ENCODE results near the gene CNTNAP2.
"Not testable (repeated sequence)": the region's sequence is repeated elsewhere in the genome, so short reads cannot be mapped to it uniquely, and the experiment has no call there.

CNTNAP2 gene

GRCh38 chr7:147068842-147069241 is 952.2 kb downstream of the CNTNAP2 start:
- H3K27ac Mint-ChIP-seq = no peak overlapping the region

GRCh38 chr7:147069771-147070170 is 953.2 kb downstream of the CNTNAP2 start:
- Mint-ChIP-seq H3K27ac (no peak overlapping the region), H3K27me3 (ENCODE audit: low read depth) (no peaks in the 10 kb centered on the region), H3K4me1 (ENCODE audit: low read depth) (no peaks in the 10 kb centered on the region), H3K4me3 (no peak overlapping the region), H3K9me3 (peaks cover 19% of the 10 kb centered on the region), H3K36me3 (ENCODE audit: low read depth) (no peaks in the 10 kb centered on the region)

More at GRCh38 chr7:147068842-147069241, 952.2 kb downstream of the CNTNAP2 start:
- Mint-ChIP-seq H3K9me3 (peaks cover 19% of the 10 kb centered on the region), H3K36me3 (ENCODE audit: low read depth) (no peaks in the 10 kb centered on the region), H3K4me3 (no peak overlapping the region), H3K27me3 (ENCODE audit: low read depth) (no peaks in the 10 kb centered on the region), H3K4me1 (ENCODE audit: low read depth) (no peaks in the 10 kb centered on the region)

- H3K4me3 Mint-ChIP-seq = no peak overlapping the region
- H3K9me3 Mint-ChIP-seq = peaks cover 19% of the 10 kb centered on the region
- H3K4me1 Mint-ChIP-seq (ENCODE audit: low read depth) = no peaks in the 10 kb centered on the region
- H3K27ac Mint-ChIP-seq = no peak overlapping the region
- H3K27me3 Mint-ChIP-seq (ENCODE audit: low read depth) = no peaks in the 10 kb centered on the region
- no peaks in the 10 kb centered on the region for H3K36me3 Mint-ChIP-seq (ENCODE audit: low read depth)
These were observed 954.3 kb downstream of the CNTNAP2 start for GRCh38 chr7:147070886-147071285.

- Mint-ChIP-seq H3K4me1 (ENCODE audit: low read depth) (no peaks in the 10 kb centered on the region), H3K9me3 (peaks cover 19% of the 10 kb centered on the region), H3K4me3 (no peak overlapping the region), H3K27ac (no peak overlapping the region), H3K27me3 (ENCODE audit: low read depth) (no peaks in the 10 kb centered on the region), H3K36me3 (ENCODE audit: low read depth) (no peaks in the 10 kb centered on the region)
These were observed 954.9 kb downstream of the CNTNAP2 start for GRCh38 chr7:147071536-147071935.

GRCh38 chr7:147078312-147078711 is 961.7 kb downstream of the CNTNAP2 start:
- H3K36me3 Mint-ChIP-seq (ENCODE audit: low read depth) = no peaks in the 10 kb centered on the region
- H3K4me1 Mint-ChIP-seq (ENCODE audit: low read depth) = no peaks in the 10 kb centered on the region
- H3K9me3 Mint-ChIP-seq = peaks cover 8% of the 10 kb centered on the region
- H3K27ac Mint-ChIP-seq = no peak overlapping the region
- no peak overlapping the region for H3K4me3 Mint-ChIP-seq
- no peaks in the 10 kb centered on the region for H3K27me3 Mint-ChIP-seq (ENCODE audit: low read depth)

GRCh38 chr7:147079083-147079482 is 962.5 kb downstream of the CNTNAP2 start:
- H3K4me3 Mint-ChIP-seq = no peak overlapping the region
- H3K4me1 Mint-ChIP-seq (ENCODE audit: low read depth) = no peaks in the 10 kb centered on the region
- H3K27ac Mint-ChIP-seq = no peak overlapping the region
- H3K9me3 Mint-ChIP-seq = peaks cover 8% of the 10 kb centered on the region
- no peaks in the 10 kb centered on the region for H3K36me3 Mint-ChIP-seq (ENCODE audit: low read depth)
- H3K27me3 Mint-ChIP-seq (ENCODE audit: low read depth) = no peaks in the 10 kb centered on the region

- Mint-ChIP-seq H3K27ac (no peak overlapping the region), H3K4me1 (ENCODE audit: low read depth) (no peaks in the 10 kb centered on the region), H3K36me3 (ENCODE audit: low read depth) (no peaks in the 10 kb centered on the region), H3K27me3 (ENCODE audit: low read depth) (no peaks in the 10 kb centered on the region), H3K4me3 (no peak overlapping the region), H3K9me3 (peaks cover 8% of the 10 kb centered on the region)
These were observed 963.4 kb downstream of the CNTNAP2 start for GRCh38 chr7:147079921-147080420.

GRCh38 chr7:147081117-147081516 is 964.5 kb downstream of the CNTNAP2 start:
- Mint-ChIP-seq H3K9me3 (peaks cover 11% of the 10 kb centered on the region), H3K4me1 (ENCODE audit: low read depth) (no peaks in the 10 kb centered on the region), H3K27me3 (ENCODE audit: low read depth) (no peaks in the 10 kb centered on the region), H3K27ac (no peak overlapping the region), H3K4me3 (no peak overlapping the region), H3K36me3 (ENCODE audit: low read depth) (no peaks in the 10 kb centered on the region)

GRCh38 chr7:147089051-147089461 is 972.5 kb downstream of the CNTNAP2 start:
- no peaks in the 10 kb centered on the region for H3K27me3 Mint-ChIP-seq (ENCODE audit: low read depth)
- H3K9me3 Mint-ChIP-seq = peaks cover 8% of the 10 kb centered on the region
- H3K36me3 Mint-ChIP-seq (ENCODE audit: low read depth) = no peaks in the 10 kb centered on the region
- H3K27ac Mint-ChIP-seq = no peak overlapping the region
- no peaks in the 10 kb centered on the region for H3K4me1 Mint-ChIP-seq (ENCODE audit: low read depth)
- no peak overlapping the region for H3K4me3 Mint-ChIP-seq

GRCh38 chr7:147089608-147090007 is 973.0 kb downstream of the CNTNAP2 start:
- Mint-ChIP-seq H3K4me1 (ENCODE audit: low read depth) (no peaks in the 10 kb centered on the region), H3K27ac (no peak overlapping the region), H3K36me3 (ENCODE audit: low read depth) (no peaks in the 10 kb centered on the region), H3K4me3 (no peak overlapping the region), H3K27me3 (ENCODE audit: low read depth) (no peaks in the 10 kb centered on the region), H3K9me3 (peaks cover 8% of the 10 kb centered on the region)

GRCh38 chr7:147096629-147097028 is 980.0 kb downstream of the CNTNAP2 start:
- Mint-ChIP-seq H3K4me3 (no peak overlapping the region), H3K4me1 (ENCODE audit: low read depth) (no peaks in the 10 kb centered on the region), H3K9me3 (peaks cover 32% of the 10 kb centered on the region), H3K27me3 (ENCODE audit: low read depth) (no peaks in the 10 kb centered on the region), H3K27ac (no peak overlapping the region), H3K36me3 (ENCODE audit: low read depth) (no peaks in the 10 kb centered on the region)

- no peaks in the 10 kb centered on the region for H3K36me3 Mint-ChIP-seq (ENCODE audit: low read depth)
- H3K4me1 Mint-ChIP-seq (ENCODE audit: low read depth) = no peaks in the 10 kb centered on the region
- H3K4me3 Mint-ChIP-seq = no peak overlapping the region
- H3K9me3 Mint-ChIP-seq = peaks cover 21% of the 10 kb centered on the region
- H3K27me3 Mint-ChIP-seq (ENCODE audit: low read depth) = no peaks in the 10 kb centered on the region
- H3K27ac Mint-ChIP-seq = no peak overlapping the region
These were observed 986.6 kb downstream of the CNTNAP2 start for GRCh38 chr7:147103224-147103623.

- no peaks in the 10 kb centered on the region for H3K4me1 Mint-ChIP-seq (ENCODE audit: low read depth)
- no peaks in the 10 kb centered on the region for H3K36me3 Mint-ChIP-seq (ENCODE audit: low read depth)
- H3K4me3 Mint-ChIP-seq = no peak overlapping the region
- H3K27ac Mint-ChIP-seq = no peak overlapping the region
- H3K9me3 Mint-ChIP-seq = peaks cover 19% of the 10 kb centered on the region
- no peaks in the 10 kb centered on the region for H3K27me3 Mint-ChIP-seq (ENCODE audit: low read depth)
These were observed 990.1 kb downstream of the CNTNAP2 start for GRCh38 chr7:147106746-147107145.

GRCh38 chr7:147114525-147114924 is 997.9 kb downstream of the CNTNAP2 start:
- H3K27me3 Mint-ChIP-seq (ENCODE audit: low read depth); H3K4me1 Mint-ChIP-seq (ENCODE audit: low read depth); H3K36me3 Mint-ChIP-seq (ENCODE audit: low read depth); H3K27ac Mint-ChIP-seq; H3K4me3 Mint-ChIP-seq: not testable (repeated sequence)
- peaks cover 45% of the 10 kb centered on the region for H3K9me3 Mint-ChIP-seq

GRCh38 chr7:147136352-147136751 is 1019.8 kb downstream of the CNTNAP2 start:
- no peak overlapping the region for H3K4me3 Mint-ChIP-seq
- H3K36me3 Mint-ChIP-seq (ENCODE audit: low read depth) = no peaks in the 10 kb centered on the region
- no peak overlapping the region for H3K27ac Mint-ChIP-seq
- H3K9me3 Mint-ChIP-seq = peaks cover 6% of the 10 kb centered on the region
- no peaks in the 10 kb centered on the region for H3K27me3 Mint-ChIP-seq (ENCODE audit: low read depth)
- H3K4me1 Mint-ChIP-seq (ENCODE audit: low read depth) = no peaks in the 10 kb centered on the region

GRCh38 chr7:147145194-147145593 is 1028.6 kb downstream of the CNTNAP2 start:
- Mint-ChIP-seq H3K9me3 (peaks cover 22% of the 10 kb centered on the region), H3K4me3 (no peak overlapping the region), H3K27ac (no peak overlapping the region), H3K27me3 (ENCODE audit: low read depth) (no peaks in the 10 kb centered on the region), H3K36me3 (ENCODE audit: low read depth) (no peaks in the 10 kb centered on the region), H3K4me1 (ENCODE audit: low read depth) (no peaks in the 10 kb centered on the region)

Measured in T-helper 1 cell treated with Interleukin-12 subunit alpha and Interleukin-12 subunit beta and Interleukin-4 antibody, amounts not matched to agents 30 μg/mL and 1 μg/mL, for 36 hours (primary cell).